Measurements from ENCODE around the gene RNPEPL1.

RNPEPL1 gene

GRCh38 chr2:240597054-240597418 is 28.8 kb downstream of the RNPEPL1 start:
- no peak for DNase-seq (ENCODE audit: low read depth in 2 of 2)
- TF ChIP-seq CTCF (IDR thresholded peaks at IDR 0.05; ENCODE audit: low read depth, low read length) = no peak
- H3K4me3 ChIP-seq (replicated peaks in 1 of 2; ENCODE audit: low read depth in 2 of 2, low read length in 2 of 2) = no peak overlapping the region

GRCh38 chr2:240597419-240598181 is 29.3 kb downstream of the RNPEPL1 start:
- TF ChIP-seq CTCF (IDR thresholded peaks at IDR 0.05; ENCODE audit: low read depth, low read length) = no peak
- DNase-seq (ENCODE audit: low read depth in 2 of 2) = no peak
- no peak overlapping the region for H3K4me3 ChIP-seq (replicated peaks in 1 of 2; ENCODE audit: low read depth in 2 of 2, low read length in 2 of 2)

GRCh38 chr2:240598311-240598911 is 30.1 kb downstream of the RNPEPL1 start:
- TF ChIP-seq CTCF (IDR thresholded peaks at IDR 0.05; ENCODE audit: low read depth, low read length) = no peak
- DNase-seq (ENCODE audit: low read depth in 2 of 2) = no peak
- no peak overlapping the region for H3K4me3 ChIP-seq (replicated peaks in 1 of 2; ENCODE audit: low read depth in 2 of 2, low read length in 2 of 2)

- no peak for TF ChIP-seq CTCF (IDR thresholded peaks at IDR 0.05; ENCODE audit: low read depth, low read length)
- no peak overlapping the region for H3K4me3 ChIP-seq (replicated peaks in 1 of 2; ENCODE audit: low read depth in 2 of 2, low read length in 2 of 2)
- DNase-seq (ENCODE audit: low read depth in 2 of 2) = no peak
These were observed 30.9 kb downstream of the RNPEPL1 start for GRCh38 chr2:240599141-240599583.

- H3K4me3 ChIP-seq (replicated peaks in 1 of 2; ENCODE audit: low read depth in 2 of 2, low read length in 2 of 2) = no peak overlapping the region
- no peak for TF ChIP-seq CTCF (IDR thresholded peaks at IDR 0.05; ENCODE audit: low read depth, low read length)
- no peak for DNase-seq (ENCODE audit: low read depth in 2 of 2)
These were observed 32.2 kb downstream of the RNPEPL1 start for GRCh38 chr2:240600451-240600961.

GRCh38 chr2:240601061-240601830 is 33.0 kb downstream of the RNPEPL1 start:
- DNase-seq (ENCODE audit: low read depth in 2 of 2) = no peak
- no peak for TF ChIP-seq CTCF (IDR thresholded peaks at IDR 0.05; ENCODE audit: low read depth, low read length)
- H3K4me3 ChIP-seq (replicated peaks in 1 of 2; ENCODE audit: low read depth in 2 of 2, low read length in 2 of 2) = no peak overlapping the region
